DOHH2 (cell line): ENCODE data around the gene CCNYL1.

Experiments used
- H3F3A ChIP-seq: fragments of 200-600 bp; sonication (generic), shearing (Covaris generic); 2 replicates; pipeline ENCODE4 v1.6.0; 2016; ENCODE audit warnings: antibody characterized with exemption, mild to moderate bottlenecking; ENCODE audit not compliant: control insufficient read depth, insufficient read depth
- H3K27ac ChIP-seq: fragments of 200-600 bp; sonication (generic); 2 replicates; pipeline ENCODE4 v1.5.1; 2014; ENCODE audit warnings: low read depth, mild to moderate bottlenecking, low read length, moderate library complexity
- H3K27me3 ChIP-seq: fragments of 200-600 bp; sonication (generic); 2 replicates; pipeline ENCODE4 v1.6.1; 2014; ENCODE audit warnings: mild to moderate bottlenecking, low read length, mixed read lengths; ENCODE audit not compliant: control insufficient read depth
- H3K36me3 ChIP-seq: fragments of 200-600 bp; sonication (generic); 2 replicates; pipeline ENCODE4 v1.6.1; 2014; ENCODE audit warnings: mild to moderate bottlenecking, low read length, moderate library complexity, mixed read lengths; ENCODE audit not compliant: control insufficient read depth
- H3K4me1 ChIP-seq: fragments of 200-600 bp; sonication (generic); 2 replicates; pipeline ENCODE4 v1.6.1; 2014; ENCODE audit warnings: mild to moderate bottlenecking, low read length, mixed read lengths; ENCODE audit not compliant: control insufficient read depth
- H3K4me2 ChIP-seq: fragments of 200-600 bp; sonication (generic); 2 replicates; pipeline ENCODE4 v1.6.0; 2014; ENCODE audit warnings: mild to moderate bottlenecking, low read length, moderate library complexity
- H3K4me3 ChIP-seq: fragments of 200-600 bp; sonication (generic); 2 replicates; pipeline ENCODE4 v1.5.1; 2014; ENCODE audit warnings: mild to moderate bottlenecking, low read length, mixed read lengths
- H3K79me2 ChIP-seq: fragments of 200-600 bp; sonication (generic); 2 replicates; pipeline ENCODE4 v1.6.1; 2014; ENCODE audit warnings: mild to moderate bottlenecking, low read length, mixed read lengths; ENCODE audit not compliant: control insufficient read depth
- H3K9me2 ChIP-seq: fragments of 200-600 bp; sonication (generic); replicated peaks from 2 replicates; pipeline ENCODE4 v1.6.1; 2014; ENCODE audit warnings: mild to moderate bottlenecking, low read length, mixed read lengths; ENCODE audit not compliant: control insufficient read depth
- H3K9me3 ChIP-seq: fragments of 200-600 bp; sonication (generic); 2 replicates; pipeline ENCODE4 v1.6.1; 2014; ENCODE audit warnings: antibody characterized with exemption, low read length, mixed read lengths; ENCODE audit not compliant: control insufficient read depth, insufficient read depth
- H4K20me1 ChIP-seq: fragments of 200-600 bp; sonication (generic); 2 replicates; pipeline ENCODE4 v1.6.0; 2014; ENCODE audit warnings: low read depth, mild to moderate bottlenecking, antibody characterized with exemption, low read length, moderate library complexity; ENCODE audit not compliant: control insufficient read depth, insufficient read depth
- CTCF ChIP-seq: fragments of 200-600 bp; sonication (generic); IDR thresholded peaks from one replicate; pipeline ENCODE4 v1.5.1; 2014; ENCODE audit warnings: antibody characterized with exemption, mild to moderate bottlenecking, low read depth, low read length; ENCODE audit not compliant: poor library complexity, severe bottlenecking
- EZH2phosphoT487 ChIP-seq: fragments of 200-600 bp; sonication (generic); IDR thresholded peaks from 2 replicates; pipeline ENCODE4 v1.6.1; 2017; ENCODE audit warnings: borderline replicate concordance, mild to moderate bottlenecking, antibody characterized with exemption, low read length, moderate library complexity, mixed read lengths

CCNYL1 gene

GRCh38 chr2:207706936-207707860, 4.2 kb upstream of the CCNYL1 start:
- Histone ChIP-seq H3F3A (no peaks in the 10 kb centered on the region), H3K27me3 (no peaks in the 10 kb centered on the region), H3K4me1 (peaks cover 21% of the 10 kb centered on the region), H3K4me3 (no peak overlapping the region), H4K20me1 (peaks cover 2% of the 10 kb centered on the region; the same call in 1 of the 2 replicates), H3K9me2 (no peaks in the 10 kb centered on the region), H3K4me2 (no peak overlapping the region), H3K9me3 (no peaks in the 10 kb centered on the region), H3K27ac (no peak overlapping the region), H3K79me2 (peaks cover 6% of the 10 kb centered on the region), H3K36me3 (no peaks in the 10 kb centered on the region)
- TF ChIP-seq EZH2phosphoT487 (no peak), CTCF (no peak)

- peak overlapping the region; percentile 99 for H3K4me2 ChIP-seq
- TF ChIP-seq CTCF (no peak), EZH2phosphoT487 (no peak)
These were observed 500 bp downstream of the CCNYL1 start for GRCh38 chr2:207711750-207712530.

GRCh38 chr2:207716056-207716455, 4.6 kb downstream of the CCNYL1 start:
- H3K4me3 ChIP-seq, result no peak overlapping the region
- H3K36me3 ChIP-seq, result no peaks in the 10 kb centered on the region
- no peak overlapping the region for H3K4me2 ChIP-seq
- no peaks in the 10 kb centered on the region for H3K9me2 ChIP-seq
- peaks cover 6% of the 10 kb centered on the region; the same call in 1 of the 2 replicates for H4K20me1 ChIP-seq
- peaks cover 20% of the 10 kb centered on the region for H3K4me1 ChIP-seq
- TF ChIP-seq EZH2phosphoT487 (no peak), CTCF (no peak)
- no peaks in the 10 kb centered on the region for H3K9me3 ChIP-seq
- no peaks in the 10 kb centered on the region for H3K27me3 ChIP-seq
- no peak overlapping the region for H3K27ac ChIP-seq
- H3K79me2 ChIP-seq, result peaks cover 49% of the 10 kb centered on the region
- peaks cover 3% of the 10 kb centered on the region; the same call in 1 of the 2 replicates for H3F3A ChIP-seq

More at GRCh38 chr2:207711750-207712530, 500 bp downstream of the CCNYL1 start:
- Histone ChIP-seq H3K4me3 (peak overlapping the region; percentile 87), H3K27ac (peak overlapping the region; percentile 35), H3K9me2 (no peaks in the 10 kb centered on the region), H3F3A (no peaks in the 10 kb centered on the region), H3K36me3 (no peaks in the 10 kb centered on the region), H3K79me2 (peaks cover 30% of the 10 kb centered on the region), H3K4me1 (peaks cover 26% of the 10 kb centered on the region), H3K9me3 (no peaks in the 10 kb centered on the region), H3K27me3 (no peaks in the 10 kb centered on the region), H4K20me1 (peaks cover 6% of the 10 kb centered on the region; the same call in 1 of the 2 replicates)
